IMR-90 (cell line): Measurements from ENCODE around the gene NEFH. TPM values are rescaled to one million over a fixed set of nuclear protein-coding genes. Genes with fewer than 3 reads are reported as not detected.

Experiments used
- ATAC-seq: fragments of 200-7000 bp; cut with Tn5 transposase; 2 replicates; pipeline ENCODE4 v1.9.1; 2020; ENCODE audit warnings: low read depth, mild to moderate bottlenecking, moderate library complexity
- BruUV-seq: library from RNA; stranded (reverse); fragments of 400-500 nt; replicated peaks from 2 replicates; lab custom pipeline; 2021; lab: Mats Ljungman, UMichigan
- CTCF ChIA-PET: fragments of 300-600 bp; formaldehyde crosslinking; extraction: SDS; loops from one replicate; lab custom pipeline; 2021; ENCODE audit warnings: antibody characterized with exemption; lab: Yijun Ruan, JAX
- POLR2A ChIA-PET: fragments of 300-600 bp; sonication (Branson Sonifier 250); formaldehyde crosslinking; loops from one replicate; lab custom pipeline; 2022; ENCODE audit warnings: antibody characterized with exemption; ENCODE audit not compliant: unreplicated experiment; lab: Charles Lee
- DNase-seq: peaks from one replicate; pipeline ENCODE4 v3.0.0; 2013
- H2AFZ ChIP-seq: replicated peaks from 2 replicates; pipeline ENCODE3; 2013; ENCODE audit warnings: low read length, mild to moderate bottlenecking; ENCODE audit not compliant: poor library complexity
- H2AK5ac ChIP-seq: 2 replicates; pipeline ENCODE4 v1.6.1; 2013; ENCODE audit warnings: low read depth, low read length, inconsistent platforms
- H2AK9ac ChIP-seq: replicated peaks from 2 replicates; pipeline ENCODE3; 2013; ENCODE audit warnings: mild to moderate bottlenecking, low read depth, low read length, moderate library complexity; ENCODE audit not compliant: poor library complexity
- H2BK120ac ChIP-seq: 2 replicates; pipeline ENCODE4 v1.6.1; 2013; ENCODE audit warnings: low read depth, low read length, inconsistent platforms
- H2BK15ac ChIP-seq: 3 replicates; pipeline ENCODE4 v1.6.1; 2013; ENCODE audit warnings: low read depth, low read length, inconsistent platforms
- H2BK20ac ChIP-seq: 2 replicates; pipeline ENCODE4 v1.6.1; 2013; ENCODE audit warnings: low read depth, mild to moderate bottlenecking, inconsistent platforms, low read length, moderate library complexity
- H2BK5ac ChIP-seq: 2 replicates; pipeline ENCODE4 v1.6.1; 2013; ENCODE audit warnings: mild to moderate bottlenecking, low read depth, low read length, inconsistent platforms; ENCODE audit not compliant: poor library complexity, severe bottlenecking
- H3K14ac ChIP-seq: replicated peaks from 2 replicates; pipeline ENCODE4 v1.6.1; 2013; ENCODE audit warnings: low read depth, low read length, inconsistent platforms
- H3K18ac ChIP-seq: 2 replicates; pipeline ENCODE4 v1.6.1; 2013; ENCODE audit warnings: low read depth, low read length, control low read depth
- H3K23ac ChIP-seq: 2 replicates; pipeline ENCODE4 v1.6.1; 2013; ENCODE audit warnings: low read depth, low read length, inconsistent platforms
- H3K27ac ChIP-seq: 2 replicates; pipeline ENCODE4 v1.5.1; 2013; ENCODE audit warnings: mild to moderate bottlenecking, control low read depth, low read length; ENCODE audit not compliant: insufficient read depth
- H3K27me3 ChIP-seq: 2 replicates; pipeline ENCODE4 v1.6.1; 2013; ENCODE audit warnings: low read length; ENCODE audit not compliant: control insufficient read depth, insufficient read depth
- H3K36me3 ChIP-seq: 2 replicates; pipeline ENCODE4 v1.6.1; 2013; ENCODE audit warnings: low read length, mixed read lengths; ENCODE audit not compliant: control insufficient read depth, insufficient read depth
- H3K4ac ChIP-seq: 2 replicates; pipeline ENCODE4 v1.6.1; 2013; ENCODE audit warnings: low read depth, low read length, inconsistent platforms
- H3K4me1 ChIP-seq: 2 replicates; pipeline ENCODE4 v1.6.1; 2013; ENCODE audit warnings: low read length, mixed read lengths; ENCODE audit not compliant: control insufficient read depth, insufficient read depth
- H3K4me2 ChIP-seq: 2 replicates; pipeline ENCODE4 v1.6.1; 2013; ENCODE audit warnings: low read depth, mild to moderate bottlenecking, control low read depth, low read length, moderate library complexity
- H3K4me3 ChIP-seq: 2 replicates; pipeline ENCODE4 v1.5.1; 2013; ENCODE audit warnings: low read depth, mild to moderate bottlenecking, control low read depth, low read length, moderate library complexity; ENCODE audit not compliant: insufficient read depth
- H3K56ac ChIP-seq: 2 replicates; pipeline ENCODE4 v1.6.1; 2013; ENCODE audit warnings: low read length, inconsistent platforms; ENCODE audit not compliant: insufficient read depth; ENCODE audit errors: extremely low read depth
- H3K79me1 ChIP-seq, 2 experiments: 2 replicates each; pipeline ENCODE4 v1.6.1; 2013; ENCODE audit warnings: low read length in 2 of 2, inconsistent platforms in 1 of 2, low read depth in 1 of 2
- H3K9ac ChIP-seq: 2 replicates; pipeline ENCODE4 v1.6.1; 2013; ENCODE audit warnings: low read depth, low read length, control low read depth
- H3K9me1 ChIP-seq: 2 replicates; pipeline ENCODE4 v1.6.1; 2013; ENCODE audit warnings: low read length, inconsistent platforms; ENCODE audit not compliant: insufficient read depth
- H3K9me3 ChIP-seq: 2 replicates; pipeline ENCODE4 v1.6.1; 2013; ENCODE audit warnings: low read length; ENCODE audit not compliant: control insufficient read depth, insufficient read depth
- H4K20me1 ChIP-seq: 2 replicates; pipeline ENCODE4 v1.6.1; 2013; ENCODE audit warnings: low read length, inconsistent platforms; ENCODE audit not compliant: insufficient read depth
- H4K5ac ChIP-seq: 2 replicates; pipeline ENCODE4 v1.6.1; 2013; ENCODE audit warnings: mild to moderate bottlenecking, low read depth, low read length, control low read depth
- H4K8ac ChIP-seq, 2 experiments: 2 replicates each; pipeline ENCODE4 v1.6.1; 2013; ENCODE audit warnings: low read depth in 2 of 2, low read length in 2 of 2, control low read depth in 1 of 2, inconsistent platforms in 1 of 2
- H4K91ac ChIP-seq: 2 replicates; pipeline ENCODE4 v1.6.1; 2013; ENCODE audit warnings: low read depth, low read length, inconsistent platforms; ENCODE audit not compliant: insufficient read depth
- BHLHE40 ChIP-seq: fragments of 150-350 bp; IDR thresholded peaks from 2 replicates; pipeline ENCODE4 v1.6.1; 2016; ENCODE audit warnings: mild to moderate bottlenecking, low read depth, low read length
- CTCF ChIP-seq: conservative IDR thresholded peaks from 2 replicates; pipeline ENCODE4 v1.5.1; 2012; ENCODE audit warnings: mild to moderate bottlenecking, low read depth, low read length, improper control_type of control experiment
- MAFK ChIP-seq: IDR thresholded peaks from 2 replicates; pipeline ENCODE4 v1.6.1; 2012; ENCODE audit warnings: low read depth, low read length, improper control_type of control experiment
- MAZ ChIP-seq: IDR thresholded peaks from 2 replicates; pipeline ENCODE4 v1.6.1; 2012; ENCODE audit warnings: low read depth, mild to moderate bottlenecking, low read length, improper control_type of control experiment, moderate library complexity, borderline replicate concordance
- NFE2L2 ChIP-seq: fragments of 150-350 bp; IDR thresholded peaks from 2 replicates; pipeline ENCODE4 v1.6.1; 2016; ENCODE audit warnings: low read depth, mild to moderate bottlenecking, low read length
- RFX5 ChIP-seq: IDR thresholded peaks from 2 replicates; pipeline ENCODE4 v1.8.0; 2012; ENCODE audit warnings: low read depth, mild to moderate bottlenecking, low read length, moderate library complexity
- WGBS, 2 experiments: methylation state at CpG; one replicate each; pipeline versions ENCODE4 v1.1.5 to v1.1.7; 2013; ENCODE audit warnings: missing lambda C conversion rate in 2 of 2; ENCODE audit not compliant: insufficient read length in 1 of 2; ENCODE audit errors: extremely low coverage in 2 of 2; 5-methylcytosine and 5-hydroxymethylcytosine counted together
- dilution Hi-C: fragments of 300-500 bp; cut with HindIII; formaldehyde crosslinking; loops from one replicate; pipeline ENCODE4 v1.14.3; 2018; ENCODE audit warnings: low sequenced_read_pairs; ENCODE audit not compliant: unreplicated experiment
- in situ Hi-C: fragments of 300-500 bp; cut with MboI; formaldehyde crosslinking; loops from 3 replicates; pipeline ENCODE4 v1.14.3; 2019; ENCODE audit warnings: low sequenced_read_pairs, inconsistent platforms, mixed read lengths
- intact Hi-C: fragments of 100-400 bp; cut with micrococcal nuclease; formaldehyde crosslinking; loops from 2 replicates; pipeline ENCODE4 v1.10.0; 2022
- polyA plus RNA-seq, 3 experiments: library from polyadenylated mRNA; depleted of rRNA; stranded (reverse); fragments of >200 nt; gene quantifications; 2 replicates each; pipeline ENCODE4 v1.2.3, GENCODE V29; 2012; ENCODE audit warnings: low replicate concordance in 1 of 3
- total RNA-seq: library from RNA; depleted of rRNA; stranded (reverse); fragments of >200 nt; gene quantifications from 2 replicates; pipeline ENCODE4 v1.2.3, GENCODE V29; 2012

Gene NEFH
- total and polyA plus RNA-seq, 2 of the 4 experiments (the other 2 are of a cell fraction): 1.3 to 2.9 TPM

- no peaks in the 10 kb centered on the region for H3K9me3 ChIP-seq
- no peaks in the 10 kb centered on the region for H3K9me1 ChIP-seq
- no peak for ATAC-seq
- H3K4me1 ChIP-seq: no peaks in the 10 kb centered on the region
- no peak overlapping the region for H3K56ac ChIP-seq
- peaks cover 57% of the 10 kb centered on the region for H3K27me3 ChIP-seq
- H2BK15ac ChIP-seq: no peak overlapping the region
- no peak overlapping the region for H3K4me2 ChIP-seq
- TF ChIP-seq NFE2L2 (no peak), BHLHE40 (no peak), MAFK (0 out of 2 replicates have a peak, but pooled peaks have one; percentile 16), MAZ (no peak), RFX5 (no peak), CTCF (no peak)
- ChIA-PET POLR2A (no interaction called here), CTCF (no interaction called here)
- no peaks in the 10 kb centered on the region for H3K36me3 ChIP-seq
- H3K4me3 ChIP-seq: peak overlapping the region; percentile 31
- DNase-seq: no peak
- intact Hi-C loops: no loop called here
- no peak overlapping the region for H2AK9ac ChIP-seq
- no peak overlapping the region for H3K14ac ChIP-seq
- H4K5ac ChIP-seq: no peak overlapping the region
- H2BK120ac ChIP-seq: no peak overlapping the region
- no peak overlapping the region for H3K9ac ChIP-seq
- H3K79me1 ChIP-seq: no peaks in the 10 kb centered on the region
- dilution Hi-C loops: no loop called here
- peaks cover 13% of the 10 kb centered on the region; the same call in 1 of the 2 replicates for H4K20me1 ChIP-seq
- no peak overlapping the region for H4K8ac ChIP-seq
- H2AK5ac ChIP-seq: no peak overlapping the region
- H2BK20ac ChIP-seq: no peak overlapping the region
- no peak overlapping the region for H3K27ac ChIP-seq
- BruUV-seq: no TSS peak
- in situ Hi-C loops: no loop called here
- 0% methylated on average over 1 of the region's 15 CpGs; no CpG with 5 or more reads in 1 of the 2 experiments for WGBS, 2 experiments
- H3K18ac ChIP-seq: no peak overlapping the region
- H2BK5ac ChIP-seq: no peak overlapping the region
- H4K91ac ChIP-seq: no peak overlapping the region
- peak overlapping the region; percentile 77 for H2AFZ ChIP-seq
- H3K4ac ChIP-seq: no peak overlapping the region
- H3K23ac ChIP-seq: no peak overlapping the region; the same call in 1 of the 2 replicates
Observed at GRCh38 chr22:29481265-29482000, 1.4 kb downstream of the NEFH start.
